HG03439 (cell line): ENCODE measurements around the gene ZMYM4.
"Not testable (repeated sequence)": the region's sequence is repeated elsewhere in the genome, so short reads cannot be mapped to it uniquely, and the experiment has no call there.

Experiments used
- ATAC-seq: cut with Tn5 transposase; IDR thresholded peaks from one replicate; pipeline ENCODE4 v1.9.1; 2021; ENCODE audit warnings: mild to moderate bottlenecking, moderate library complexity; ENCODE audit not compliant: unreplicated experiment

Gene ZMYM4

DNA sequence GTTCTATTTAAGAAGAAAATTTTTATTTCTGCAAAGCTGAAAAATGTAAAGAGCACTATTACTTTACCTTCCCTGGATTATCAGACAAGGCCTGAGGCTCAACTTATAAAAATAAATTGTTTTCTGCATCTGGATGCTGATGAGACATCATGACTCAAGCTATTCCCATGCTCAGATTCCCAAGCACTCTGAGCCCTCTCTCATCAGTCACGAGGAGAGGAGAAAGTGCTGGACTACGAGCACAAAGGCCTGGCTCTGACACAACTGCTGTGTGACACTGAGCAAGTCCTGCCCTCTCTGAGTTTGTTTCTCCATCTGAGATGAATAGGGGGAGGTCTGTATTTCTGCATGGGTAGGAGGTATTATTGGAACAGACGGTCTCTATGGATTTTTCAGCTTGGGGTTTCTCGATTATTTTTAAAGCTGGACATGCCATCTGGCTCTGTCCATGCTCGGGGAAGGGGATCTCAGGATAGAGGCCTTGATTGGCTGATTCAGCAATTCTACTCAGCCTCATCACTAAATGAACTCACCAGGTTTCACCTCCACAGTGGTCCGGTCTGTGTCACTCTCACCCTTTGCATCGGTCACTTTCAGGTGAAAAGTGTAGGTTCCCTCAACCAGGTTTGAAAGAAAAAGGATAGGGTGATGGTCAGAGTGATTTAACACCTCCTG, 181.0 kb downstream of the ZMYM4 start:
- ATAC-seq, result no peak

DNA sequence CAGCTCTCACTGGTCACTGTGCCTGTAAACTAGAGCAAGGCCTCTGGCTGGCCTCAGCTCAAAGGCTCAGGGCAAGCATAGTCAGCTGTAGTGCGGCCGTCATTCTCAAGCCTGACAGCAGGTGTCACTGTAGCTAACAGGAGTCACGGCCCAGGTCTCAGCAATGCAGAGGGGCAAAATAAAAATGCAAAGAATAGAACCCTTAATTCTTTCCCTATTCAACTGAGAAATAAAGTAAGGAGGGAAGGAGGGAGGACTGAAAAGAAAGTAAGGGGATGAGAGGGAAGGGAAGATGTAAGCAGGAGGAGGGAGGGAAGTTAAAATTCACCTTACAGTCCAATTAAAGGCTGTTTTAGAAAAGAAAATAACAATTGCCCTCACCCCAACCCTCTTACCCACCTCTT, 182.6 kb downstream of the ZMYM4 start:
- no peak for ATAC-seq

DNA sequence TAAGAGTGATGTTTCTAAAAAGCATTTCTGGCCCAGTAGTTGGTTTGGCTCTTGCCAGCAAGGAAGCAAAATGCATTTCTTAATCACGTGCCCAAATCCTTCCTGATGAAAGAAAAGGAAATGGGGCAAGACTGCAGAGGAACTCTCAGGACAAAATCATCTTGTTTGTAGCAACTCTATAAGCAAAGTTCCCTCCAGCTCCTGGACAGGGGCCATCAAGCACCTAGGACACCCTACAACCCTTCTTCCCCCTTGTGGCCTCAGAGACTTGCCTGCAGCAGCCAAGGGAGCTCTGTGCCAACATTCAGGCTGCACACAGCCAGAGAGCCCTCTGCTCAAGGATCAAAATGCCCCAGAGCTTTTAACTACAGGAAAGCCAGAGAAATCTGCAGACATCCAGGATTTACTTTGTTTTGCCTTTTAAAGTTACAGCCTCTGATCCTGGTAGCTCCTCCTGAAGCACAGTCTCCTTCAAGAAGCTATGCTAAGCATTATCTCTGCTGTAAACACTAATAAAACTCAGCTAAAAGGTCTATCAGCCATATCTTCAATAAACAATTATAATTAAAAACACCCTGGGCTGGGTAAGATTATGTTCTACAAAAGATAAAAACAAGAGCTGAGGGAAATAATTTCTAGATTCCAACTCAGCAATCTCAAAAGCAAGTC, 183.7 kb downstream of the ZMYM4 start:
- no peak for ATAC-seq

DNA sequence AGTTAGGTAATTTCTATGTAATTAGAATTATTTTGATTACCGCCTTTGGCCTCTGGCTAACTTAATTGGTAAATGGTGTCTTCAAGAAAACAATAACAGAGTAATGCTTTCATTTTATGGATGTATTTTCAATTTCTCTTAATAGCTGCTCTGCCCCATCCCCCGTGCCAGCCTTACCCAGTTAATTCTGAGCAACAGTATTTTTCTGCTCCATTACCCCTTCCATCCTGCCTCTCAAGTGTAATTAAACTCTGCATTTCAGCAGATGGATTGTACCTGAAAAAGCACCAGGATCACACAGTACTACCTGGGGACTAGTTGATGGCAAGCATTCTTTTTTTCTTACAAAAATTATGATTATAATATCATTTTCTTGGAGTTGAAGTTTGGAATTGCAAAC, 184.5 kb downstream of the ZMYM4 start:
- no peak for ATAC-seq

DNA sequence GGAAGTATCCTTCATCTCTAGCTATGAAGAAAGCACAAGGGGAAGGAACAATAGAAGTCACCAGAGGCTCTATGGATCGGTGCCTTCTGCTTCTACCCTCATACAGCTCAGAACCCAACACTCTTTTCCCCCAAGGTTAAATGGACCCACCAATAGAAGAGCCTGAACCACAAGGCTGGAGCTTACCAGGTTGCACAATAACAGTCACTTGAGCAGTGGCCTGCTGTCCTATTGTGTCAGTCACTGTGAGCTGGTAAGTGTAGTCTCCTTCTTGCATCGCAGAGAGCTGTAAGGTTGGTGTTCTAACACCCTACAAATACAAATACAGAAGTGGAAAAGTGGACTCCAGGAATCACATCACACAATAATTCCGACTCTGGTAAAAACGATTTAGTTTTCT, 185.7 kb downstream of the ZMYM4 start:
- ATAC-seq, result no peak

DNA sequence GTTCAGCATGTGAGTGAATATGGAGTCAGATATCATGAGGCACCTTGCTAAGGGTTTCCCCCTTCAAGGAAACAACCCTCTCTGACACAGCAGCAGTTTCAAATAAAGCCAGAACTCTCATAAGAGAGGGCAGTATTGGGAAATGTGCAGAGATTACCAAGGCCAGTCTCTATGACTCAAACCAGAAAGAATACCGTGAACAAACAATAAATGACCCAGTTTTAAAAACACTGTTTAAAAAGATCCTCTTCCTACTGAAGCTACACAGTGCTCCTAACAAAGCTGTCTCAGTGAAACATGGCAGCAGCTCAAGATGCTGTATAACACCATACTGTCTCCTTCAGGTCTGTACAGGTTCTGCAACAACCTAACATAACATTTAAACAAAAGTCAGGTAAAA, 186.1 kb downstream of the ZMYM4 start:
- ATAC-seq, result no peak

DNA sequence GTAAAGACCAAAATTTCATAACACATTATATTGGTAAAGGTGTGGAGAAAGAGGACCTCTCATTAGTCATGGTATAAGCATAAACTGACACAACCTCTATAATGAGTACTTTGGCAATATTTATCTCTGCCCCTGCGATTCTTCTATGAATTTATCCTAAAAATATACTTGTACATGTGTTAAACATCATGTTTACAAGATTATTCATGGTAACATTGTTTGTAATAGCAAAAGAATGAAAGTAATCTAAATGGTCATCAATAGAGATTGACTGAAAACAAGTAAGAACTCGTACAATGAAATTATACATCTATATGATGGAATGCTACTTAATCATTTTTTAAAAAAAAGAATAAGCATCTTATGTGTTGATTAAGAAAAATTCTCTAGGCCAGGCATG, 192.3 kb downstream of the ZMYM4 start:
- ATAC-seq, result no peak

DNA sequence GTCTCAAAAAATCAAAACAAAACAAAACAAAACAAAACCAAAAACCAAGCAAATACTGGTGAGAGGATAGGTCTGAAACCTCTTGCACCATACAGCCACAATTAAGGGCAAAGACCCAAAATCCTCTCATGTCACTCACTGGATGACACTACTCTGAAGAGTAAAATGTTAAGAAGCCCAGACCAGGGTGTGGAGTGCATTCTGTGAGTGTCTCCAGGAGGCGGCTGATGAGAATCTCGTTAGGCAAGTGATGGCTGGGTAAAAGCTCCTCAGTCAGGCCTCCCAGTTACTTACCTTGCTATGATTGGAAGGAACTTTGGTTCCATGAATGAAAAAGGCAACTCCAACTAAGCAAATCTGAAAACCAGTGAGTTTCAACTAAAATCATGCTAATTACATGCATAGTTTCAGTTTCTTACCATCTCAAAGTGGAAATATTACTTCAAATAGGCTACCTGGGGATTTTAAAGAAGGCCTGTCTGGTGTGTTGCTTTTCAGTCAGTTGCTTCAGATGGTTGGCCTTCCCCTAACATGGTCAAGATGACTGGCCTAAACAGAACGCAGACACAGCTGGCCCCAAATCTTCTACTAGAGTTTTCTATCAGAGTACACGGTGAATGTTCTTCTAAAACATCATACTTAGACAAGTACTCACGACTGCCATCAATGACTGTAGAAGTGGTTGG, 193.6 kb downstream of the ZMYM4 start:
- ATAC-seq, result no peak

DNA sequence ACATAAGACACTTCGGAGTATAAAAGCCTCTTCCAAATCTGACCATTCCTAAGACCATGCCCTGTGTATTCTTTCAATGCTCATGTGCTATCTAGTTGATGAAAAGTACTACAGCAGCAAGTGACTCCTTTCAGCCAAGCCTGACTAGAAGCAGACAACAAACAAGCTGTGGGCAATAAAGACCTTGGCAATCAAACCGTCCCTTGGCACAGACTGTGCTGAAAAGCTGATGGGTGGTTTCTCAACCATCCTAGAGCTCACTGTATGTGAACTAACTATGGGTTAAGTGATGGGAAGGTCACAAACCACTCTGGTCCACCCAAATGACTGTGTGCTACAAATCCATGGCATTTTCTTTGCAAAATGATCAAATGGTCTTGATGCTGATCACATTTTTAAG, 194.7 kb downstream of the ZMYM4 start:
- ATAC-seq, result no peak

DNA sequence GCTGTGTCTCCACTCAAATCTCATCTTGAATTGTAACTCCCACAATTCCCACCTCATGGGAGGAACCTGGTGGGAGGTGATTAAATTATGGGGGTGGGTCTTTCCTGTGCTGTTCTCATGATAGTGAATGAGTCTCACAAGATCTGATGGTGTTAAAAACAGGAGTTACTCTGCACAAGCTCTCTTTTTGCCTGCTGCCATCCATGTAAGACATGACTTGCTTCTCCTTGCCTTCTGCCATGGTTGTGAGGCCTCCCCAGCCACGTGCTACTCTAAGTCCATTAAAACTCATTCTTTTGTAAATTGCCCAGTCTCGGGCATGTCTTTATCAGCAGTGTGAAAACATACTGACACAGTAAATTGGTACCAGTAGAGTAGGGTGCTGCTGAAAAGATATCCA, 195.2 kb downstream of the ZMYM4 start:
- not testable (repeated sequence) for ATAC-seq

DNA sequence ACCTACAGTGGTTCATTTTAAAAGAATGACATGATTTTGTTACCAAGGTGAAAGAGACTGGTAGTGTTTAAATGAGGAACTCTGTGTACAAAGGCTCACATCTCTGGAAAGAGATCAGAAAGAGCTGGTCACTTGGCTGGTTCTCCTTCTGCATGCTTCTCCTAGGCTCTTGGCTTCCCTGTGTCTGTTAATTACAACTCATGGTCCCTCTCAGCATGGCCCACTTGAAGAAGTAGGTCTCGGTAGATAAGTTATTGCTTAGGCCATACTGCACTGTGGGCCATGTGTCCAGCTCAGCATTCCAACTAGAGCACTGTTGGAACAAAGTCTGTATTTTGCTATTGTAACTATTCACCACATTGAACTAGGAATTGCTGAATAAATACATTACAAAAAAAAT, 197.6 kb downstream of the ZMYM4 start:
- ATAC-seq, result no peak

DNA sequence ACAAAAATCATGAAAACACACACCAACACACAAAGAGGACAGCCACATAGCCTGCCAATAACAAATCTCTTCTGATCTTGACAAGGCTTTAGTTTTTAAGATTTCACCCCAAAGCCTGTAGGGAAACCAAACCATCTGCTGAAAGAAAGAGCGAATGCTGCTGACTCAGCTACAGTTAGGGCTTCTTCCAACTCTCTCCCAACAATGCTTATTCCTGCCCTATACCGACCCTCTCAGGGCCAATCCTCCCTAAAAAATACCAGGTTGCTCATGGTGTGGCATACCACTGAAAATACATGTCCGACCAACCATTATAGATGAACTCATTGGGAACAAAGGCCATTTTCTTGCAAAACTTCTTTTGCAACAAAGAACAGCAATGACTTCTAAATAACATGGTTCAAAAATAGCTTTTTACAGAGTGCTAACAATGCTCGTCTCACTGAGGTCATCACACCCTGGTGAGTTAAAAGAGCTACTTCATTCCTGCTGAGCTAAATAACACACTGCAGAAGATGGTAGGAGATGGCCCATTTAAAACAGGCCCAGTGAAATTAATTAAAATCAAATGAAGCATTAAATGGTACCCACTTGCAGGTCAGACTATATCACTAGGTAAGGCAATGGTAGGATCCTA, 202.6 kb downstream of the ZMYM4 start:
- no peak for ATAC-seq
